Uterus (tissue), 2 donors: ENCODE measurements around the gene IL22.

Experiments
- POLR2A ChIP-seq, 2 donors: fragments of 450-650 bp; IDR thresholded peaks; one replicate each; pipeline ENCODE4 v1.6.1; 2016; ENCODE audit warnings: antibody characterized with exemption in 2 of 2, mild to moderate bottlenecking in 1 of 2, moderate library complexity in 1 of 2
- TF ChIP-seq, protein P1 (sequence below), 4 experiments: fragments of 200-600 bp in 2 of 4; fragments of 450-650 bp in 2 of 4; sonication (generic) in 2 of 4; IDR thresholded peaks; one replicate each; pipeline ENCODE4 v1.5.1; 2016 to 2019; ENCODE audit warnings: antibody characterized with exemption in 4 of 4, mild to moderate bottlenecking in 2 of 4, moderate library complexity in 1 of 4

DNA sequence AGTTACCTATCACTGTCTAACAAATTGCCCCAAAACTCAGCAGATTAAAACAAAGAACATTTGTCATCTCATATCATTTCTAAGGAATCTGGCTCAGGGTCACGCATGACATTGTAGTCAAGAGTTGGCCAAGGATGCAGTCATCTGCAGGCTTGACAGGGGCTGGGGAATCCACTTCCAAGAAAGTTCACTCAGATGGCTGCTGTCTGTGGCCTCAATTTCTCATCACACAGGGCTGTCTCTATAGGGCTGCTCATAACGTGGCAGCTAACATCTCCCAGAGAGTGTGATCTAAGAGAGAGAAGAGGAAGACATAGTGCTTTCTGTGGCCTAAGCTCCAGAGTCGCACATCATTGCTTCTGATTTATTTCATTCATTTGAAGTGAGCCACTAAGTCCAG is 17.0 kb upstream of the IL22 start:
- TF ChIP-seq, protein P1, sequence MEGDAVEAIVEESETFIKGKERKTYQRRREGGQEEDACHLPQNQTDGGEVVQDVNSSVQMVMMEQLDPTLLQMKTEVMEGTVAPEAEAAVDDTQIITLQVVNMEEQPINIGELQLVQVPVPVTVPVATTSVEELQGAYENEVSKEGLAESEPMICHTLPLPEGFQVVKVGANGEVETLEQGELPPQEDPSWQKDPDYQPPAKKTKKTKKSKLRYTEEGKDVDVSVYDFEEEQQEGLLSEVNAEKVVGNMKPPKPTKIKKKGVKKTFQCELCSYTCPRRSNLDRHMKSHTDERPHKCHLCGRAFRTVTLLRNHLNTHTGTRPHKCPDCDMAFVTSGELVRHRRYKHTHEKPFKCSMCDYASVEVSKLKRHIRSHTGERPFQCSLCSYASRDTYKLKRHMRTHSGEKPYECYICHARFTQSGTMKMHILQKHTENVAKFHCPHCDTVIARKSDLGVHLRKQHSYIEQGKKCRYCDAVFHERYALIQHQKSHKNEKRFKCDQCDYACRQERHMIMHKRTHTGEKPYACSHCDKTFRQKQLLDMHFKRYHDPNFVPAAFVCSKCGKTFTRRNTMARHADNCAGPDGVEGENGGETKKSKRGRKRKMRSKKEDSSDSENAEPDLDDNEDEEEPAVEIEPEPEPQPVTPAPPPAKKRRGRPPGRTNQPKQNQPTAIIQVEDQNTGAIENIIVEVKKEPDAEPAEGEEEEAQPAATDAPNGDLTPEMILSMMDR (IDR thresholded peaks at IDR 0.05): no peak
- no peak for TF ChIP-seq POLR2A (IDR thresholded peaks at IDR 0.05)
